Astrocyte (in vitro differentiated cells and primary cell): ENCODE measurements around the gene ADCY3.

Source experiments
- EZH2 ChIP-seq: IDR thresholded peaks from 2 replicates; pipeline ENCODE4 v1.6.1; 2012; ENCODE audit warnings: mild to moderate bottlenecking, low read length, inconsistent platforms; ENCODE audit not compliant: insufficient read depth
- TF ChIP-seq, protein P1 (sequence below): IDR thresholded peaks from 2 replicates; pipeline ENCODE4 v1.5.1; 2011; ENCODE audit warnings: low read depth, mild to moderate bottlenecking, inconsistent platforms, low read length, moderate library complexity; ENCODE audit not compliant: insufficient read depth

GRCh38 chr2:24855726-24856125, 64.3 kb downstream of the ADCY3 start:
- TF ChIP-seq, protein P1, sequence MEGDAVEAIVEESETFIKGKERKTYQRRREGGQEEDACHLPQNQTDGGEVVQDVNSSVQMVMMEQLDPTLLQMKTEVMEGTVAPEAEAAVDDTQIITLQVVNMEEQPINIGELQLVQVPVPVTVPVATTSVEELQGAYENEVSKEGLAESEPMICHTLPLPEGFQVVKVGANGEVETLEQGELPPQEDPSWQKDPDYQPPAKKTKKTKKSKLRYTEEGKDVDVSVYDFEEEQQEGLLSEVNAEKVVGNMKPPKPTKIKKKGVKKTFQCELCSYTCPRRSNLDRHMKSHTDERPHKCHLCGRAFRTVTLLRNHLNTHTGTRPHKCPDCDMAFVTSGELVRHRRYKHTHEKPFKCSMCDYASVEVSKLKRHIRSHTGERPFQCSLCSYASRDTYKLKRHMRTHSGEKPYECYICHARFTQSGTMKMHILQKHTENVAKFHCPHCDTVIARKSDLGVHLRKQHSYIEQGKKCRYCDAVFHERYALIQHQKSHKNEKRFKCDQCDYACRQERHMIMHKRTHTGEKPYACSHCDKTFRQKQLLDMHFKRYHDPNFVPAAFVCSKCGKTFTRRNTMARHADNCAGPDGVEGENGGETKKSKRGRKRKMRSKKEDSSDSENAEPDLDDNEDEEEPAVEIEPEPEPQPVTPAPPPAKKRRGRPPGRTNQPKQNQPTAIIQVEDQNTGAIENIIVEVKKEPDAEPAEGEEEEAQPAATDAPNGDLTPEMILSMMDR, result no peak
- TF ChIP-seq EZH2, result no peak
